HCT116 (cell line): ENCODE data around the gene GPR142. TPM values are rescaled to one million over a fixed set of nuclear protein-coding genes. Genes with fewer than 3 reads are reported as not detected.

Experiments used
- ATAC-seq: fragments of 200-7000 bp; cut with Tn5 transposase; 2 replicates; pipeline ENCODE4 v1.9.1; 2020; ENCODE audit warnings: mild to moderate bottlenecking, moderate library complexity
- BruUV-seq: library from RNA; stranded (reverse); fragments of 400-500 nt; replicated peaks from 2 replicates; lab custom pipeline; 2021; lab: Mats Ljungman, UMichigan
- CTCF ChIA-PET: fragments of 300-600 bp; sonication (Branson Sonifier 250); formaldehyde crosslinking; loops from one replicate; lab custom pipeline; 2021; ENCODE audit warnings: antibody characterized with exemption; lab: Charles Lee
- POLR2A ChIA-PET: fragments of 300-600, 350-600 bp; sonication (Branson Sonifier 250); formaldehyde crosslinking; loops from one replicate; lab custom pipeline; 2021; ENCODE audit warnings: antibody characterized with exemption; lab: Charles Lee
- RAD21 ChIA-PET, 2 experiments: fragments of 300-600 bp; sonication (Branson Sonifier 250); formaldehyde crosslinking; loops; one replicate each; lab custom pipeline; 2023; ENCODE audit warnings: low total read pairs in 2 of 2; ENCODE audit not compliant: uncharacterized antibody in 2 of 2, unreplicated experiment in 2 of 2, low non-redundant PET in 1 of 2; lab: Charles Lee
- DNase-seq: peaks from one replicate; pipeline ENCODE4 v3.0.0-alpha.2; 2010; ENCODE audit warnings: low read depth, low spot score
- H2AFZ ChIP-seq: fragments of 200-600 bp; shearing (Covaris generic), sonication (generic); 2 replicates; pipeline ENCODE4 v1.6.1; 2017; ENCODE audit warnings: low read depth, mixed run types, mixed read lengths, antibody characterized with exemption, low read length; ENCODE audit not compliant: poor library complexity, severe bottlenecking
- H3K27ac ChIP-seq: 2 replicates; pipeline ENCODE4 v1.5.1; 2012; ENCODE audit warnings: low read depth, low read length
- H3K27me3 ChIP-seq: fragments of 200-600 bp; sonication (generic); 2 replicates; pipeline ENCODE4 v1.6.1; 2016; ENCODE audit warnings: mixed run types, low read length, mixed read lengths; ENCODE audit not compliant: insufficient read depth
- H3K36me3 ChIP-seq, 2 experiments: fragments of 200-500 bp in 1 of 2; fragments of 200-600 bp in 1 of 2; sonication (Bioruptor generic) in 1 of 2; sonication (generic) in 1 of 2; 2 replicates each; pipeline versions ENCODE4 v1.5.1 to v1.6.1; 2014 to 2016; ENCODE audit warnings: low read length in 2 of 2, inconsistent platforms in 1 of 2, mixed read lengths in 1 of 2, mixed run types in 1 of 2; ENCODE audit not compliant: insufficient read depth in 2 of 2, control insufficient read depth in 1 of 2
- H3K4me1 ChIP-seq, 2 experiments: fragments of 200-600 bp in 1 of 2; sonication (generic) in 1 of 2; 2 replicates each; pipeline versions ENCODE4 v1.5.1 to v1.6.1; 2012 to 2017; ENCODE audit warnings: low read length in 2 of 2, inconsistent platforms in 1 of 2, mild to moderate bottlenecking in 1 of 2, mixed read lengths in 1 of 2, mixed run types in 1 of 2, moderate library complexity in 1 of 2; ENCODE audit not compliant: insufficient read depth in 2 of 2, control insufficient read depth in 1 of 2
- H3K4me2 ChIP-seq: fragments of 200-600 bp; sonication (generic); 2 replicates; pipeline ENCODE4 v1.6.1; 2017; ENCODE audit warnings: mixed run types, low read length, mixed read lengths
- H3K4me3 ChIP-seq, 2 experiments: fragments of 200-600 bp in 1 of 2; sonication (generic) in 1 of 2; replicated peaks in 1 of 2; 2 replicates each; pipeline ENCODE4 v1.5.1; 2011 to 2016; ENCODE audit warnings: low read length in 2 of 2, control low read depth in 1 of 2, low read depth in 1 of 2, mild to moderate bottlenecking in 1 of 2, mixed read lengths in 1 of 2, mixed run types in 1 of 2
- H3K79me2 ChIP-seq: fragments of 200-600 bp; sonication (generic); 2 replicates; pipeline ENCODE4 v1.6.1; 2017; ENCODE audit warnings: mild to moderate bottlenecking, mixed run types, low read length, moderate library complexity, mixed read lengths; ENCODE audit not compliant: insufficient read depth
- H3K9ac ChIP-seq: fragments of 200-600 bp; sonication (generic); 2 replicates; pipeline ENCODE4 v1.6.1; 2016; ENCODE audit warnings: low read length, mixed read lengths
- H3K9me2 ChIP-seq: fragments of 200-600 bp; sonication (generic), shearing (Covaris generic); 2 replicates; pipeline ENCODE4 v1.6.1; 2017; ENCODE audit warnings: mixed run types, mild to moderate bottlenecking, moderate library complexity; ENCODE audit not compliant: insufficient read depth
- H3K9me3 ChIP-seq, 2 experiments: fragments of 200-500 bp in 1 of 2; fragments of 200-600 bp in 1 of 2; sonication (Bioruptor generic) in 1 of 2; sonication (generic) in 1 of 2; 2 replicates each; pipeline ENCODE4 v1.6.1; 2014 to 2017; ENCODE audit warnings: low read length in 2 of 2, mixed read lengths in 2 of 2, inconsistent platforms in 1 of 2, low read depth in 1 of 2, mild to moderate bottlenecking in 1 of 2, mixed run types in 1 of 2, moderate library complexity in 1 of 2; ENCODE audit not compliant: control insufficient read depth in 1 of 2, insufficient read depth in 1 of 2
- H4K20me1 ChIP-seq: fragments of 200-600 bp; sonication (generic), shearing (Covaris generic); 2 replicates; pipeline ENCODE4 v1.6.1; 2017; ENCODE audit warnings: mixed run types, mild to moderate bottlenecking, moderate library complexity; ENCODE audit not compliant: insufficient read depth
- ATF3 ChIP-seq: IDR thresholded peaks from 2 replicates; pipeline ENCODE4 v1.6.1; 2012
- CBX3 ChIP-seq: IDR thresholded peaks from 2 replicates; pipeline ENCODE4 v1.6.1; 2012; ENCODE audit warnings: low read depth
- CTCF ChIP-seq, 3 experiments: fragments of 200-600 bp in 1 of 3; sonication (generic) in 1 of 3; IDR thresholded peaks in 2 of 3; conservative IDR thresholded peaks in 1 of 3; 2 replicates each; pipeline ENCODE4 v1.5.1; 2012 to 2017; ENCODE audit warnings: low read depth in 2 of 3, low read length in 2 of 3, antibody characterized with exemption in 1 of 3, borderline replicate concordance in 1 of 3, control low read depth in 1 of 3, mild to moderate bottlenecking in 1 of 3, mixed read lengths in 1 of 3, mixed run types in 1 of 3, moderate library complexity in 1 of 3; ENCODE audit not compliant: insufficient read depth in 1 of 3
- EGR1 ChIP-seq: IDR thresholded peaks from 2 replicates; pipeline ENCODE4 v1.6.1; 2012; ENCODE audit warnings: low read depth
- EZH2phosphoT487 ChIP-seq: fragments of 200-600 bp; IDR thresholded peaks from 2 replicates; pipeline ENCODE4 v1.6.1; 2018; ENCODE audit warnings: antibody characterized with exemption, borderline replicate concordance
- FOSL1 ChIP-seq: IDR thresholded peaks from 2 replicates; pipeline ENCODE4 v1.6.1; 2012; ENCODE audit warnings: low read depth
- JUND ChIP-seq: IDR thresholded peaks from 2 replicates; pipeline ENCODE4 v1.6.1; 2012
- POLR2A ChIP-seq: IDR thresholded peaks from 2 replicates; pipeline ENCODE4 v1.7.0; 2011; ENCODE audit warnings: borderline replicate concordance; ENCODE audit not compliant: insufficient read depth, insufficient read length; ENCODE audit errors: extremely low read depth
- POLR2AphosphoS5 ChIP-seq: IDR thresholded peaks from 2 replicates; pipeline ENCODE4 v1.6.1; 2011; ENCODE audit warnings: mild to moderate bottlenecking, low read depth, low read length, moderate library complexity
- REST ChIP-seq: IDR thresholded peaks from 2 replicates; pipeline ENCODE4 v1.6.1; 2012; ENCODE audit warnings: low read depth
- SP1 ChIP-seq: IDR thresholded peaks from 2 replicates; pipeline ENCODE4 v1.6.1; 2012; ENCODE audit warnings: low read depth
- SRF ChIP-seq: IDR thresholded peaks from 2 replicates; pipeline ENCODE4 v1.6.1; 2012; ENCODE audit warnings: low read depth
- ZBTB33 ChIP-seq: IDR thresholded peaks from 2 replicates; pipeline ENCODE4 v1.6.1; 2011; ENCODE audit warnings: mild to moderate bottlenecking, low read length, moderate library complexity; ENCODE audit not compliant: insufficient replicate concordance; ENCODE audit errors: extremely low read depth
- ZFX ChIP-seq: fragments of 450-650 bp; IDR thresholded peaks from 2 replicates; pipeline ENCODE4 v1.6.1; 2017
- ZNF274 ChIP-seq: fragments of 200-500 bp; sonication (Bioruptor generic); IDR thresholded peaks from 2 replicates; pipeline ENCODE4 v1.6.1; 2014; ENCODE audit warnings: mild to moderate bottlenecking, low read depth, low read length, inconsistent platforms
- intact Hi-C: fragments of 100-400 bp; cut with micrococcal nuclease; formaldehyde crosslinking; loops from 2 replicates; pipeline ENCODE4 v1.10.0; 2022
- total RNA-seq: library from RNA; stranded (reverse); gene quantifications from one replicate; pipeline ENCODE4 v1.2.1, GENCODE V29; 2021; ENCODE audit not compliant: unreplicated experiment

The GPR142 gene
- total RNA-seq, 1 experiment from 2014 or later: not detected

GRCh38 chr17:74325743-74326379, 41.4 kb upstream of the GPR142 start, which contains the start of gene KIF19:
TSS of gene KIF19 (plus strand) at chr17:74326226. CDS start at chr17:74326350, 124 bp downstream.
- POLR2A ChIA-PET: no interaction called here
- CTCF ChIA-PET: no interaction called here
- ATAC-seq: peak; percentile 63

More at GRCh38 chr17:74325743-74326379, 41.4 kb upstream of the GPR142 start, which contains the start of gene KIF19:
- RAD21 ChIA-PET: no interaction called here
- Histone ChIP-seq H3K9me3 (no peaks in the 10 kb centered on the region), H3K4me1 (no peaks in the 10 kb centered on the region), H3K27ac (no peak within 1 kb of the TSS), H3K4me3 (no peak within 1 kb of the TSS), H3K9ac (no peak within 1 kb of the TSS), H4K20me1 (no peaks in the 10 kb centered on the region), H3K4me2 (peak within 1 kb of the TSS; percentile 18; the same call in 1 of the 2 replicates), H3K79me2 (no peaks in the 10 kb centered on the region), H3K9me2 (no peaks in the 10 kb centered on the region), H3K36me3 (no peaks in the 10 kb centered on the region), H3K27me3 (0 out of 2 replicates have a peak, but pooled peaks cover 5% of the 10 kb centered on the region), H2AFZ (no peak within 1 kb of the TSS)
- intact Hi-C loops: no loop called here
- no TSS peak for BruUV-seq
- no peak for DNase-seq
- TF ChIP-seq CBX3 (no peak), ZBTB33 (no peak), POLR2AphosphoS5 (no peak), ZFX (no peak), EZH2phosphoT487 (no peak), SP1 (no peak), CTCF (IDR thresholded peaks at IDR 0.05 in 2 of 3, conservative IDR thresholded peaks at IDR 0.05 in 1 of 3; ENCODE audit: borderline replicate concordance in 1 of 3, insufficient read depth in 1 of 3, low read depth in 2 of 3, low read length in 2 of 3) (no peak), REST (no peak), FOSL1 (no peak), ATF3 (no peak), SRF (no peak), EGR1 (no peak), POLR2A (no peak), JUND (no peak), ZNF274 (no peak)
